DND-41 (cell line): ENCODE measurements around the gene FOXA2.

ENCODE experiments used
- CTCF ChIP-seq: IDR thresholded peaks from 2 replicates; pipeline ENCODE4 v1.5.1; 2012; ENCODE audit warnings: borderline replicate concordance, low read length, moderate library complexity, mild to moderate bottlenecking; ENCODE audit not compliant: poor library complexity, severe bottlenecking; ENCODE audit errors: extremely low read depth
- EZH2 ChIP-seq: IDR thresholded peaks from 3 replicates; pipeline ENCODE4 v1.6.1; 2012; ENCODE audit warnings: borderline replicate concordance, low read depth, mild to moderate bottlenecking, moderate library complexity, low read length, inconsistent platforms; ENCODE audit not compliant: severe bottlenecking

GRCh38 chr20:22629447-22629846, 45.1 kb upstream of the FOXA2 start:
- no peak for TF ChIP-seq EZH2
- TF ChIP-seq CTCF, result no peak
